Erythroblast (primary cell): ENCODE data around the gene AGAP1.

ENCODE experiments used
- GATA1 ChIP-seq: IDR thresholded peaks from 2 replicates; pipeline ENCODE4 v1.6.1; 2011; ENCODE audit warnings: low read depth, mild to moderate bottlenecking, control low read depth, low read length, moderate library complexity
- POLR2A ChIP-seq: IDR thresholded peaks from 2 replicates; pipeline ENCODE4 v1.6.1; 2011; ENCODE audit warnings: mild to moderate bottlenecking, low read length

GRCh38 chr2:235706506-235706905, 212.7 kb downstream of the AGAP1 start:
- TF ChIP-seq POLR2A = no peak
- TF ChIP-seq GATA1 = no peak
